ENCODE data around the gene ZNF555.
"Not testable (repeated sequence)": the region's sequence is repeated elsewhere in the genome, so short reads cannot be mapped to it uniquely, and the experiment has no call there.

The ZNF555 gene

GRCh38 chr19:2877398-2878331 lies 36.4 kb downstream of the ZNF555 start:
- ChIA-PET POLR2A (no interaction called here), CTCF (interaction anchor here (0.9 kb wide), 1 partner anchor 229 kb away, joined by 4 read pairs; no protein-coding TSS in a partner anchor)

GRCh38 chr19:2883686-2884439 lies 42.6 kb downstream of the ZNF555 start:
- no peak for TF ChIP-seq CTCF (IDR thresholded peaks at IDR 0.05; ENCODE audit: insufficient read depth, low read length, missing control alignments)
- CTCF ChIA-PET = interaction anchor here (1.0 to 1.9 kb wide), 3 partner anchors 9 to 235 kb away, joined by 3 to 8 read pairs (median 3); no protein-coding TSS in a partner anchor
- DNase-seq (ENCODE audit: low read depth, low spot score) = no peak
- no peak overlapping the region for H3K4me3 ChIP-seq (ENCODE audit: low read depth, low read length)
- POLR2A ChIA-PET = no interaction called here

More at GRCh38 chr19:2877398-2878331, 36.4 kb downstream of the ZNF555 start:
- no peak for DNase-seq (ENCODE audit: low read depth, low spot score)
- TF ChIP-seq CTCF (IDR thresholded peaks at IDR 0.05; ENCODE audit: insufficient read depth, low read length, missing control alignments) = no peak
- no peak overlapping the region for H3K4me3 ChIP-seq (ENCODE audit: low read depth, low read length)

- POLR2A ChIA-PET = no interaction called here
- CTCF ChIA-PET = interaction anchor here (1.0 to 2.9 kb wide), 3 partner anchors 10 to 38 kb away, joined by 3 to 12 read pairs (median 6); no protein-coding TSS in a partner anchor
- DNase-seq (ENCODE audit: low read depth, low spot score) = no peak
- no peak for TF ChIP-seq CTCF (IDR thresholded peaks at IDR 0.05; ENCODE audit: insufficient read depth, low read length, missing control alignments)
- no peak overlapping the region for H3K4me3 ChIP-seq (ENCODE audit: low read depth, low read length)
These were observed 44.5 kb downstream of the ZNF555 start for GRCh38 chr19:2885736-2886135.

- DNase-seq (ENCODE audit: low read depth, low spot score) = no peak
- no peak overlapping the region for H3K4me3 ChIP-seq (ENCODE audit: low read depth, low read length)
- TF ChIP-seq CTCF (IDR thresholded peaks at IDR 0.05; ENCODE audit: insufficient read depth, low read length, missing control alignments) = peak; percentile 33
- POLR2A ChIA-PET = interaction anchor here (0.8 kb wide), 1 partner anchor 13 kb away, joined by 3 read pairs; the partner anchor contains the start of gene ZNF57
- CTCF ChIA-PET = interaction anchor here (0.7 to 2.9 kb wide), 34 partner anchors 9 to 336 kb away, joined by 3 to 21 read pairs (median 5); partner anchors contain the start of genes ZNF555, ZNF556 and ZNF57
These were observed 46.2 kb downstream of the ZNF555 start for GRCh38 chr19:2887391-2887914.

- no peak for DNase-seq (ENCODE audit: low read depth, low spot score)
- TF ChIP-seq CTCF (IDR thresholded peaks at IDR 0.05; ENCODE audit: insufficient read depth, low read length, missing control alignments) = no peak
- POLR2A ChIA-PET = no interaction called here
- CTCF ChIA-PET = interaction anchor here (0.8 to 2.9 kb wide), 11 partner anchors 13 to 335 kb away, joined by 3 to 21 read pairs (median 6); partner anchors contain the start of gene ZNF555
- H3K4me3 ChIP-seq (ENCODE audit: low read depth, low read length) = peak overlapping the region; percentile 12; the same call in 1 of the 2 replicates
These were observed 47.5 kb downstream of the ZNF555 start for GRCh38 chr19:2888731-2889224.

- H3K4me3 ChIP-seq (ENCODE audit: low read depth, low read length); POLR2A ChIA-PET; CTCF ChIA-PET; DNase-seq (ENCODE audit: low read depth, low spot score): not testable (repeated sequence)
These were observed 49.3 kb downstream of the ZNF555 start for GRCh38 chr19:2890531-2890930.
